Hepatocyte (in vitro differentiated cells): Measurements from ENCODE around the gene TRANK1. TPM values are rescaled to one million over a fixed set of nuclear protein-coding genes. Genes with fewer than 3 reads are reported as not detected.

ENCODE experiments used
- DNase-seq: peaks from one replicate; pipeline ENCODE4 v3.0.0-alpha.2; 2016; ENCODE audit warnings: low spot score
- H2AFZ ChIP-seq: fragments of 200-600 bp; sonication (generic); 2 replicates; pipeline ENCODE4 v1.6.0; 2016; ENCODE audit warnings: antibody characterized with exemption, mild to moderate bottlenecking
- H3K27ac ChIP-seq: fragments of 200-600 bp; sonication (generic); 2 replicates; pipeline ENCODE4 v1.5.1; 2016; ENCODE audit warnings: mild to moderate bottlenecking
- H3K27me3 ChIP-seq: fragments of 200-600 bp; sonication (generic); 2 replicates; pipeline ENCODE4 v1.6.1; 2016
- H3K36me3 ChIP-seq: fragments of 200-600 bp; sonication (generic); replicated peaks from 2 replicates; pipeline ENCODE4 v1.5.1; 2016; ENCODE audit warnings: low read depth; ENCODE audit not compliant: insufficient read depth
- H3K4me1 ChIP-seq: fragments of 200-600 bp; sonication (generic); 2 replicates; pipeline ENCODE4 v1.5.1; 2016; ENCODE audit warnings: mild to moderate bottlenecking, moderate library complexity; ENCODE audit not compliant: insufficient read depth
- H3K4me2 ChIP-seq: fragments of 200-600 bp; sonication (generic); 2 replicates; pipeline ENCODE4 v1.6.0; 2016
- H3K4me3 ChIP-seq: fragments of 200-600 bp; sonication (generic); 2 replicates; pipeline ENCODE4 v1.5.1; 2016; ENCODE audit warnings: mild to moderate bottlenecking
- H3K79me2 ChIP-seq: fragments of 200-600 bp; sonication (generic); 2 replicates; pipeline ENCODE4 v1.6.0; 2017; ENCODE audit warnings: mild to moderate bottlenecking
- H3K9me2 ChIP-seq: fragments of 200-600 bp; sonication (generic); replicated peaks from 2 replicates; pipeline ENCODE4 v1.6.0; 2017; ENCODE audit warnings: mild to moderate bottlenecking; ENCODE audit not compliant: insufficient read depth
- H3K9me3 ChIP-seq: fragments of 200-600 bp; sonication (generic); 2 replicates; pipeline ENCODE4 v1.5.1; 2016; ENCODE audit warnings: low read depth, mild to moderate bottlenecking
- H4K20me1 ChIP-seq: fragments of 200-600 bp; sonication (generic); 2 replicates; pipeline ENCODE4 v1.6.0; 2016; ENCODE audit warnings: mild to moderate bottlenecking; ENCODE audit not compliant: insufficient read depth, poor library complexity, severe bottlenecking
- EZH2 ChIP-seq: fragments of 200-600 bp; sonication (generic); IDR thresholded peaks from 2 replicates; pipeline ENCODE4 v1.6.1; 2016; ENCODE audit warnings: antibody characterized with exemption, mild to moderate bottlenecking, borderline replicate concordance
- EZH2phosphoT487 ChIP-seq: fragments of 200-600 bp; sonication (generic); IDR thresholded peaks from one replicate; pipeline ENCODE4 v1.6.1; 2018; ENCODE audit warnings: antibody characterized with exemption, mild to moderate bottlenecking, low read depth, moderate library complexity; ENCODE audit not compliant: unreplicated experiment, severe bottlenecking
- WGBS: methylation state at CpG from one replicate; pipeline ENCODE4 v1.1.6; 2016; ENCODE audit warnings: low lambda C conversion rate; ENCODE audit errors: missing lambda C conversion rate; 5-methylcytosine and 5-hydroxymethylcytosine counted together
- polyA plus RNA-seq: library from polyadenylated mRNA; unstranded; fragments of >200 nt; fragmentation: Nextera tagmentation; extraction: Ambion mirVana; gene quantifications from 2 replicates; pipeline ENCODE4 v1.2.1, GENCODE V29; 2016
- total RNA-seq: library from RNA; depleted of rRNA; stranded (reverse); fragments of >200 nt; gene quantifications from 2 replicates; pipeline ENCODE4 v1.2.3, GENCODE V29; 2014
- TF ChIP-seq, protein P1 (sequence below): fragments of 200-600 bp; sonication (generic); IDR thresholded peaks from 2 replicates; pipeline ENCODE4 v1.5.1; 2016; ENCODE audit warnings: antibody characterized with exemption, mild to moderate bottlenecking; ENCODE audit not compliant: poor library complexity

The TRANK1 gene
- total and polyA plus RNA-seq, 2 experiments from 2014 or later, result 8.5 to 19.9 TPM

DNA sequence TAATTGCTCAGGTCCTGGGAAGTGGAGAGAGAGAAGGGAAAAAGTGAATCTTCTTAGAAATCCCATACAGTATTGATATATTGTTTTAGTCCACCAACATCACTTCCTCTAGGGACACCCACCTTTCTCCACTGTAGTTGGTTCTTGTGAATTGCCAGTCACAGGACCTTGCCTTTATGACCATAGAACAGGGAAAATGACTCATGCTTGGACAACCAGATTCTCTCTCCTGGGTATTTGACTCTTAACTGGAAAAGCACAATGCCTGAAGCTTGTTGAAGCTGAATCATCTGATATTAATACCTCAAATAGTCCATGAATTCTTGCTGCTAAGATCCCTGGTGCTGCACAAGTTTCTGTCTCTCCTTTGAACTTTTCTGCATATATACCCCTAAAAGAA lies 148.0 kb downstream of the TRANK1 start:
- Histone ChIP-seq H3K27ac (no peak overlapping the region), H3K4me2 (no peak overlapping the region), H3K9me2 (no peaks in the 10 kb centered on the region), H3K27me3 (no peaks in the 10 kb centered on the region), H2AFZ (no peak overlapping the region), H3K9me3 (no peaks in the 10 kb centered on the region), H3K4me1 (no peaks in the 10 kb centered on the region), H3K36me3 (no peaks in the 10 kb centered on the region), H3K4me3 (no peak overlapping the region), H4K20me1 (no peaks in the 10 kb centered on the region), H3K79me2 (no peaks in the 10 kb centered on the region)
- TF ChIP-seq EZH2phosphoT487 (no peak), EZH2 (no peak)
- TF ChIP-seq, protein P1, sequence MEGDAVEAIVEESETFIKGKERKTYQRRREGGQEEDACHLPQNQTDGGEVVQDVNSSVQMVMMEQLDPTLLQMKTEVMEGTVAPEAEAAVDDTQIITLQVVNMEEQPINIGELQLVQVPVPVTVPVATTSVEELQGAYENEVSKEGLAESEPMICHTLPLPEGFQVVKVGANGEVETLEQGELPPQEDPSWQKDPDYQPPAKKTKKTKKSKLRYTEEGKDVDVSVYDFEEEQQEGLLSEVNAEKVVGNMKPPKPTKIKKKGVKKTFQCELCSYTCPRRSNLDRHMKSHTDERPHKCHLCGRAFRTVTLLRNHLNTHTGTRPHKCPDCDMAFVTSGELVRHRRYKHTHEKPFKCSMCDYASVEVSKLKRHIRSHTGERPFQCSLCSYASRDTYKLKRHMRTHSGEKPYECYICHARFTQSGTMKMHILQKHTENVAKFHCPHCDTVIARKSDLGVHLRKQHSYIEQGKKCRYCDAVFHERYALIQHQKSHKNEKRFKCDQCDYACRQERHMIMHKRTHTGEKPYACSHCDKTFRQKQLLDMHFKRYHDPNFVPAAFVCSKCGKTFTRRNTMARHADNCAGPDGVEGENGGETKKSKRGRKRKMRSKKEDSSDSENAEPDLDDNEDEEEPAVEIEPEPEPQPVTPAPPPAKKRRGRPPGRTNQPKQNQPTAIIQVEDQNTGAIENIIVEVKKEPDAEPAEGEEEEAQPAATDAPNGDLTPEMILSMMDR, result no peak
- DNase-seq, result peak; percentile 22

DNA sequence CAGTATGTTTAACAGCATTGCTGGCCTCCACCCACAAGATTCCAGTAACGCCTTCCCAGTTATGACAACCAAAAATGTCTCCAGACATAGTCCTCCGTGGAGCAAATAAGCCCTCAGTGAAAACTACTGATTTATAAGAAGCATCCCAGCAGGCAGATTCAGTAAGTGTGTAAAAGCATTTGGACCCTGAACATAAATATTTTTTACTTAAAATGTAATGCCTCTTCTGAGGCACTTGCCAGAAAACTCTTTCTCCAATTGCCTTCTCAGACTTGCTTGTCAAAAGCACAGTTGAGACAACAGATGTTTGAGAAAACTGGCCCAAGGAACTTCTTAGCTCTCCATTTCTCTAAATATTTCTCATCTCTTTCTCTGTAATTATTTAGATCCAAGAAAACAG lies 148.7 kb downstream of the TRANK1 start:
- Histone ChIP-seq H3K4me3 (no peak overlapping the region), H4K20me1 (no peaks in the 10 kb centered on the region), H3K79me2 (no peaks in the 10 kb centered on the region), H3K9me3 (no peaks in the 10 kb centered on the region), H3K9me2 (no peaks in the 10 kb centered on the region), H3K4me2 (no peak overlapping the region), H2AFZ (no peak overlapping the region), H3K27ac (no peak overlapping the region), H3K27me3 (no peaks in the 10 kb centered on the region), H3K4me1 (no peaks in the 10 kb centered on the region), H3K36me3 (no peaks in the 10 kb centered on the region)
- DNase-seq, result no peak
- WGBS, result 93% methylated on average over 2 of the region's 2 CpGs
- TF ChIP-seq, protein P1, result no peak
- TF ChIP-seq EZH2phosphoT487 (no peak), EZH2 (no peak)

DNA sequence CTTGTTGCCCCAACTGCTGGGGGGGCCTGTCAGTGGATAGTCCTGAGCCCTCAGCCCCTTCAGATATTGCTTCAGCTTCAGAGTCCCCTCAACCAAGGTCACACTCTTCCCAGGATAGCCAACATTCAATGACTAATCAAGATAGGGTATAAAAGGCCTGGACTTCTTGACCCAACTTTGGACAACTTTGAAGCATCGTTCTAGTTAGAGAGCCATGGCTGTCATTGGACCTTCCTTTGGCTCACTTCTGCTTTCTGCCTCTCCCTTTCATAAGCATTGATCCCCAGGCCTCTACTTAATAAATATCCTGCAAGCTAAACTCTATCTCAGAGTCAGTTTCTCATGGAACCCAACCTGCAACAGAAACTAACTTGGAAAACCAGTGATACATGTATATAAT lies 149.2 kb downstream of the TRANK1 start:
- H3K4me1 ChIP-seq, result no peaks in the 10 kb centered on the region
- TF ChIP-seq EZH2phosphoT487 (no peak), EZH2 (no peak)
- TF ChIP-seq, protein P1, result no peak

DNA sequence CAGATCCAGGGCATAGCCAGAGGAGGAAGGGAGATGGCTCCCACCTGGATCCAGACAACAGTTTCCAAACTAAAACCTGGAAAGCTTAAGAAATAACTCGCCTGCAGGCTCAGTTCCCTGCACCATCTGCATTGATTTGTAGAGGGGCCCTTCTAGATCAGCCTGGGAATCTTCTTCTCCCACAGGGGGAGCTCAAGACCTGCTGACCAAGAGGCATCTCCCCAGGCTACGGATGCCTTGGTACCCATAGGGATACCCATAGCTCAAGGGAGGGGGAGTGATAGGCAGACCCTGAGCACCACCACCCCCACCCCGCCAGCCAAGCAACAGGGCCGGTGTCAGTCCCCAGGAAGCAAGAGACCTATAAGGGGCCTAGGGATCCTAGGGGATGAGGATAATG lies 152.5 kb downstream of the TRANK1 start:
- Histone ChIP-seq H4K20me1 (no peaks in the 10 kb centered on the region), H3K9me2 (no peaks in the 10 kb centered on the region), H3K9me3 (no peaks in the 10 kb centered on the region), H3K27me3 (no peaks in the 10 kb centered on the region), H3K27ac (no peak overlapping the region), H3K36me3 (no peaks in the 10 kb centered on the region), H3K4me3 (no peak overlapping the region), H3K4me2 (no peak overlapping the region), H2AFZ (no peak overlapping the region), H3K79me2 (no peaks in the 10 kb centered on the region), H3K4me1 (peaks cover 4% of the 10 kb centered on the region)
- peak; percentile 18 for DNase-seq
- WGBS, result 39% methylated on average over 4 of the region's 4 CpGs
- TF ChIP-seq EZH2 (no peak), EZH2phosphoT487 (no peak)
- TF ChIP-seq, protein P1, result peak; percentile 23

More for the DNA sequence above, 149.2 kb downstream of the TRANK1 start:
- no peaks in the 10 kb centered on the region for H3K79me2 ChIP-seq
- H3K36me3 ChIP-seq, result no peaks in the 10 kb centered on the region
- H2AFZ ChIP-seq, result no peak overlapping the region
- H3K9me3 ChIP-seq, result no peaks in the 10 kb centered on the region
- no peak overlapping the region for H3K4me3 ChIP-seq
- no peaks in the 10 kb centered on the region for H3K9me2 ChIP-seq
- H4K20me1 ChIP-seq, result no peaks in the 10 kb centered on the region
- no peak overlapping the region for H3K4me2 ChIP-seq
- 92% methylated on average over 1 of the region's 1 CpG for WGBS
- no peak for DNase-seq
- H3K27ac ChIP-seq, result no peak overlapping the region
- H3K27me3 ChIP-seq, result no peaks in the 10 kb centered on the region
